Measurements from ENCODE around the gene TSPAN5. TPM values are rescaled to one million over a fixed set of nuclear protein-coding genes. Genes with fewer than 3 reads are reported as not detected.

The TSPAN5 gene
- total RNA-seq, 4 donors from 2014 or later, result 2.1 to 5.8 (median 3.8) TPM

DNA sequence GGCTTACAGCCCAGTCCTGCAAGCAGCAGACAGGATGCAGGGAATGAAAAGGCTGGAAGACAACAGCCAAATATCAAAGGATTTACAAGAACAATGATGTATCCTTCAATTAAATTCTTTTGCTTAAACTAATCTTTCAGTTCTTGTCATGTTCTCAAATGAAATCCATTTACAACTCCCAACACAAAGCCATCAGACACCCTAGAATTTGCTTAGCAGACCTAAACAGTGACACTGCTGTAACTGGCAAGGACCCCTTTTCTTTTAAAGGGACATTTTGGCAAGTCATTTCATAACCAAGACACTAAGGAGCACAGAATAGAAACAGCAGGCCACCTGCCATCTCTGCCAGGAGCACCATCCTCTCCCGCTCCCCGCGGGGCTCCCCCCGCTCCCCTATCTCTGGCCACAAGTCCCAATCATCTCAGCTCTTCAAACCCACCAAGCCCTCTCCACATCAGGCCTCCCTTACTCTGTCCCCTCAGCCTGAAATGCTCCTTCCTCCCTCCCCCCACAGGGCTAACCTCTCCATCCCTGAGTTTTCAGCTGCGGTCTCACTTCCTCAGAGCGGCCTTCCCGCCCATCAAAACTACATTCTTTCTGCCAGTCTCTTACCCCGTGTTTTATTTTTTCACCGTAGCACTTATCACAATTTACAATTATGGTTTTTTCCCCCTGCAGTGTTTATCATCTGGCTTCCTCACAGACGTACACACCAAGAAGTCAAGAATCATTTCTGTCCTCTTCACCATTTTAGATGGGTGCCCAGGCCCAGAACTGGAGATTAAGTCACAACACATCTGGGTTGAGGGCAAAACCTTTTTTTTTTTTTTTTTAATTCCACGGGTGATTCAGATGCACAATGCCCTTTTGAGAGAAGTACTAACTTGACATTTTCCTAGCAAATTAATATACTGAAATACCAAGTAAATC lies 45.8 kb downstream of the TSPAN5 start:
- Histone ChIP-seq H3K27ac (no peak overlapping the region), H3K4me3 (no peak overlapping the region), H3K36me3 (no peaks in the 10 kb centered on the region), H3K9me3 (no peaks in the 10 kb centered on the region), H3K4me1 (no peaks in the 10 kb centered on the region), H3K27me3 (no peaks in the 10 kb centered on the region)
- TF ChIP-seq, protein P1, sequence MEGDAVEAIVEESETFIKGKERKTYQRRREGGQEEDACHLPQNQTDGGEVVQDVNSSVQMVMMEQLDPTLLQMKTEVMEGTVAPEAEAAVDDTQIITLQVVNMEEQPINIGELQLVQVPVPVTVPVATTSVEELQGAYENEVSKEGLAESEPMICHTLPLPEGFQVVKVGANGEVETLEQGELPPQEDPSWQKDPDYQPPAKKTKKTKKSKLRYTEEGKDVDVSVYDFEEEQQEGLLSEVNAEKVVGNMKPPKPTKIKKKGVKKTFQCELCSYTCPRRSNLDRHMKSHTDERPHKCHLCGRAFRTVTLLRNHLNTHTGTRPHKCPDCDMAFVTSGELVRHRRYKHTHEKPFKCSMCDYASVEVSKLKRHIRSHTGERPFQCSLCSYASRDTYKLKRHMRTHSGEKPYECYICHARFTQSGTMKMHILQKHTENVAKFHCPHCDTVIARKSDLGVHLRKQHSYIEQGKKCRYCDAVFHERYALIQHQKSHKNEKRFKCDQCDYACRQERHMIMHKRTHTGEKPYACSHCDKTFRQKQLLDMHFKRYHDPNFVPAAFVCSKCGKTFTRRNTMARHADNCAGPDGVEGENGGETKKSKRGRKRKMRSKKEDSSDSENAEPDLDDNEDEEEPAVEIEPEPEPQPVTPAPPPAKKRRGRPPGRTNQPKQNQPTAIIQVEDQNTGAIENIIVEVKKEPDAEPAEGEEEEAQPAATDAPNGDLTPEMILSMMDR (IDR thresholded peaks at IDR 0.05), result no peak
- TF ChIP-seq POLR2A (IDR thresholded peaks at IDR 0.05), result no peak
- no peak for DNase-seq

DNA sequence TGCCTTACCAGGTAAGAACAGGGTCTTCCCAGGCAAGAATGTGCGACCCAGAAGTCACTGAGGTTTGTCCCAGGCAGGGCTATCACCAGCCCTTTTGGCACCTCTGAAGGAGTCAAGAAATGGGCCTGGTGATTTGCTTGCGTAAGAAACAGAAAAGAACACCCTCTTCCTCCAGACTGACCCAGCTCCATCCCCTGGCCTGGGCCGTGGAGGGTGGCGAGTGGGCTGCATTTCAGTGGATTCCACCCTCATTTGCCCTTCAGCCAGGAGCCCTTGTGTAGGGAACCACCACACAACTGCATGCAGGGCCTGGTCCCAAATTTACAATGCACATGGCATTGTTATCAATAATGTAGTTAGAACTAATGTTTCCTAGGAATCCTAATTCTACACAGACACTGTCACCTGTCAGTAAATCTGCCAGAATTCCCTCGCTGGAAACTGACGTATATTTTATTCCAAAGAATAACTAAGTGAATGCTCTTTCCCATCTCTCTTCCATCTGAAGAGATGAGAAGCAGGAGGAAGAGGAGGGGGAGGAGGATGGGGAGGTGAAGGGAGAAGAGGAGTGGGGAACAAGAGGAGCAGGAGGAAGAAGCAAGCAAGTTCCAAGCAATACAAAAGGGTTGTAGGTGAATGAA lies 46.6 kb downstream of the TSPAN5 start:
- TF ChIP-seq, protein P1 (IDR thresholded peaks at IDR 0.05), result no peak
- no peak for TF ChIP-seq POLR2A (IDR thresholded peaks at IDR 0.05)
- Histone ChIP-seq H3K4me3 (no peak overlapping the region), H3K4me1 (no peaks in the 10 kb centered on the region), H3K27me3 (no peaks in the 10 kb centered on the region), H3K9me3 (no peaks in the 10 kb centered on the region), H3K27ac (no peak overlapping the region), H3K36me3 (no peaks in the 10 kb centered on the region)
- DNase-seq, result no peak

DNA sequence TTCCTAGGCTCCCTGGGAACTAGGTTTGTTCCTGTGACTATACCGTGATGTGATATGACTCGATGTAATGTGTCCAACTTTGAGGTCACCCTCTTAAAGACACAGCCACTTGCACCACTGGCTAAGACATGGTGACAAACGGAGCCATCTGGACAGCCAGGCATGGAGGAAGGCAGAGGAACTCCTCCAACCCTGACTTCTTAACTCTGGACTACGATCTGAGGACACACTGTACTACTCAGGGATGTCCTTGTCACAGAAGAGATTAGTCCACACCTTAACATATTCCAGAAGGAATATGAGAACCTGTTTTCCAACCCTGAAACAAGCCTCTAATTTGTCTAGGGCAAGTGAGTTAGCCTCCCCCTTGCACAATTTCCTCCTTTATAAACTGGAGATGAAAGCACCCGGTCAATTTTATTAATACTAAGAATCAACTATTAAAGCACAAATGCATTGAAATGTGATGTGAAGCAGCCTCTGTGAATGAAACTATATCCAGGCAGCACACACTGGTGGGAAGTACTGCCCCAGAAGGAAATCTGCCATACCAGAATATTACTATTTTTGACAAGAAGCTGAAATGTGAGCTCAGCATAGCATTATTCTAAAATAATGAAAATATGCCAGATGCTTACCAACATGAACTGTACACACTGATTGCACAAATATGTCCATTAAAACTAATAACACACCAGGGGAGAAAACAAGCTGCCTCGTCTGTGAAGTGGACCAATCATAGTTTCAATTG lies 47.3 kb downstream of the TSPAN5 start:
- Histone ChIP-seq H3K27ac (no peak overlapping the region), H3K4me1 (no peaks in the 10 kb centered on the region), H3K9me3 (no peaks in the 10 kb centered on the region), H3K27me3 (no peaks in the 10 kb centered on the region), H3K4me3 (no peak overlapping the region), H3K36me3 (no peaks in the 10 kb centered on the region)
- no peak for DNase-seq
- TF ChIP-seq, protein P1 (IDR thresholded peaks at IDR 0.05), result no peak
- TF ChIP-seq POLR2A (IDR thresholded peaks at IDR 0.05), result no peak

DNA sequence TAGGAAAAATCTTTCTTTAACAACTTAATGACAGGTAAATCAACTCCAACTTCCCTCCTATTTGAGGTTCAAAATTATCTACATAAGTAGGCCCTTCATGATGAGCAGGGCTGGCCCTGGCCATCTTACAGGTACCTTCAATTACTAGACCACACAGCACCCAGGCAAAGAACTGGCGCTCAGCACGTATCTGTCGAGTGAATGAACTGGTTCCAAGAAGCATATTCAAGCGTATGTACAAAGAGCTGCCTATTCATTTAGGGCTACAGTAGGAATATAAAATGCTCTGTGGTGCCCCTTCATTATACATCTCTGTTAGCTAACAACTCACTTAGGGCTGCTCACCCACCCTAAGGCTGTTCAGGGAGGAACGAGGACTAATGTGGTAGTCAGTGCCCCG lies 48.0 kb downstream of the TSPAN5 start:
- H3K4me3 ChIP-seq, result no peak overlapping the region
- H3K4me1 ChIP-seq, result no peaks in the 10 kb centered on the region
- H3K36me3 ChIP-seq, result no peaks in the 10 kb centered on the region
- no peak overlapping the region for H3K27ac ChIP-seq
- no peak for TF ChIP-seq POLR2A (IDR thresholded peaks at IDR 0.05)
- TF ChIP-seq, protein P1 (IDR thresholded peaks at IDR 0.05), result no peak
- no peaks in the 10 kb centered on the region for H3K27me3 ChIP-seq
- no peak for DNase-seq
- no peaks in the 10 kb centered on the region for H3K9me3 ChIP-seq

DNA sequence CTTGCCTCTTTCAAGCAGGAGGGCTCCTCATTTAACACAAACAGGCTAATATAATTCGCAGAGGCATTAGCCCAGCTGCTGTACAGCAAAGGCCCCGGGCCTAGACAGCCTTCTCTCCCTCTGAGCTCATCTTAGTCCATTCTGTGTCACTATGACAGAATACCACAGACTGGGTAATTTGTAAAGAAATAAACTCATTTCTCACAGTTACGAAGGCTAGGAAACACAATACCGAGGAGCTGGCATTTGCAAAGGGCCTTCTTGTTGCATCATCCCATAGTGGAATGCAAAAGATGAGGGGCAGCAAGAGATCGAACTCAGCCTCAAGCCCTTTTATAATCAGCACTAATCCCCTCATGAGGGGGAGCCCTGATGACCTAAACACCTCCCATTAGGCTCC lies 48.5 kb downstream of the TSPAN5 start:
- Histone ChIP-seq H3K36me3 (no peaks in the 10 kb centered on the region), H3K4me1 (no peaks in the 10 kb centered on the region), H3K27ac (no peak overlapping the region), H3K27me3 (no peaks in the 10 kb centered on the region), H3K9me3 (no peaks in the 10 kb centered on the region), H3K4me3 (no peak overlapping the region)
- no peak for DNase-seq
- TF ChIP-seq POLR2A (IDR thresholded peaks at IDR 0.05), result no peak
- TF ChIP-seq, protein P1 (IDR thresholded peaks at IDR 0.05), result no peak
